Mesothelial cell of epicardium (in vitro differentiated cells): ENCODE data around the gene HAND1. TPM values are rescaled to one million over a fixed set of nuclear protein-coding genes. Genes with fewer than 3 reads are reported as not detected.
A peak's percentile ranks its signal among the peaks of the same experiment; 100 is the strongest.

Source experiments
- DNase-seq, 2 experiments: peaks; one replicate each; pipeline ENCODE4 v3.0.0; 2021; ENCODE audit warnings: low spot score in 2 of 2; ENCODE audit not compliant: unreplicated experiment in 2 of 2
- H3K27ac Mint-ChIP-seq: 2 replicates; pipeline ENCODE4 v1.8.0; 2021; ENCODE audit warnings: mixed read lengths
- H3K27me3 Mint-ChIP-seq: 2 replicates; pipeline ENCODE4 v1.8.0; 2021; ENCODE audit warnings: low read depth, mixed read lengths
- H3K36me3 Mint-ChIP-seq: 2 replicates; pipeline ENCODE4 v1.8.0; 2021; ENCODE audit warnings: mixed read lengths
- H3K4me1 Mint-ChIP-seq: 2 replicates; pipeline ENCODE4 v1.8.0; 2021; ENCODE audit warnings: mixed read lengths
- H3K4me3 Mint-ChIP-seq: 2 replicates; pipeline ENCODE4 v1.8.0; 2021; ENCODE audit warnings: mild to moderate bottlenecking, moderate library complexity, mixed read lengths
- H3K9me3 Mint-ChIP-seq: 2 replicates; pipeline ENCODE4 v1.8.0; 2021; ENCODE audit warnings: mixed read lengths
- CTCF ChIP-seq: fragments of 200-600 bp; sonication (generic); IDR thresholded peaks from one replicate; pipeline ENCODE4 v1.5.0; 2021; ENCODE audit warnings: antibody characterized with exemption; ENCODE audit not compliant: unreplicated experiment
- total RNA-seq: library from RNA; stranded (reverse); gene quantifications from 3 replicates; pipeline ENCODE4 v1.2.1, GENCODE V29; 2021

HAND1 gene
- 16.5 to 19.3 TPM (median 16.9 TPM) in 3 replicates for total RNA-seq

- DNase-seq: peak; percentile 71 to 83
- Mint-ChIP-seq H3K36me3 (peaks cover 3% of the 10 kb centered on the region), H3K27ac (peak within 1 kb of the TSS; percentile 94), H3K4me3 (peak within 1 kb of the TSS; percentile 81), H3K27me3 (peaks cover 80% of the 10 kb centered on the region), H3K4me1 (peaks cover 78% of the 10 kb centered on the region), H3K9me3 (no peaks in the 10 kb centered on the region)
- TF ChIP-seq CTCF: peak; percentile 16
These were observed at the start of gene HAND1 for GRCh38 chr5:154478224-154478565. TSS of gene HAND1 (minus strand) at chr5:154478227. CDS start at chr5:154478008, 219 bp downstream.

- no peak for DNase-seq
- peak overlapping the region; percentile 56 for H3K27ac Mint-ChIP-seq
These were observed 48.5 kb upstream of the HAND1 start for GRCh38 chr5:154526231-154527226.

GRCh38 chr5:154524859-154525258, 46.8 kb upstream of the HAND1 start:
- Mint-ChIP-seq H3K27ac (peak overlapping the region; percentile 94), H3K27me3 (no peaks in the 10 kb centered on the region), H3K4me3 (no peak overlapping the region), H3K36me3 (no peaks in the 10 kb centered on the region), H3K4me1 (peaks cover 49% of the 10 kb centered on the region), H3K9me3 (no peaks in the 10 kb centered on the region)
- DNase-seq: no peak
- TF ChIP-seq CTCF: no peak

More at GRCh38 chr5:154526231-154527226, 48.5 kb upstream of the HAND1 start:
- Mint-ChIP-seq H3K27me3 (no peaks in the 10 kb centered on the region), H3K36me3 (no peaks in the 10 kb centered on the region), H3K4me1 (peaks cover 38% of the 10 kb centered on the region), H3K9me3 (no peaks in the 10 kb centered on the region), H3K4me3 (no peak overlapping the region)
- TF ChIP-seq CTCF: no peak

GRCh38 chr5:154524181-154524580, 46.2 kb upstream of the HAND1 start:
- TF ChIP-seq CTCF: no peak

GRCh38 chr5:154523709-154524108, 45.7 kb upstream of the HAND1 start:
- TF ChIP-seq CTCF: no peak
- Mint-ChIP-seq H3K36me3 (no peaks in the 10 kb centered on the region), H3K27ac (peak overlapping the region; percentile 94), H3K4me1 (peaks cover 55% of the 10 kb centered on the region), H3K27me3 (no peaks in the 10 kb centered on the region), H3K9me3 (no peaks in the 10 kb centered on the region), H3K4me3 (no peak overlapping the region)
- DNase-seq: no peak

More at GRCh38 chr5:154524181-154524580, 46.2 kb upstream of the HAND1 start:
- no peak for DNase-seq
- Mint-ChIP-seq H3K9me3 (no peaks in the 10 kb centered on the region), H3K27ac (peak overlapping the region; percentile 94), H3K4me3 (no peak overlapping the region), H3K4me1 (peaks cover 53% of the 10 kb centered on the region), H3K27me3 (no peaks in the 10 kb centered on the region), H3K36me3 (no peaks in the 10 kb centered on the region)
